ENCODE data around the gene FAM120AOS. TPM values are rescaled to one million over a fixed set of nuclear protein-coding genes. Genes with fewer than 3 reads are reported as not detected.

The FAM120AOS gene
- polyA plus RNA-seq, 1 donor: 52.6 TPM

GRCh38 chr9:93397661-93398373, 55.6 kb downstream of the FAM120AOS start:
- WGBS (ENCODE audit: insufficient coverage, low lambda C conversion rate): 92% methylated on average over 4 of the region's 10 CpGs
- no peak overlapping the region for H3K27ac ChIP-seq (ENCODE audit: low read length)
- H3K36me3 ChIP-seq (ENCODE audit: control insufficient read depth, insufficient read depth, low read length): no peaks in the 10 kb centered on the region
- H3K4me1 ChIP-seq (ENCODE audit: control insufficient read depth, insufficient read depth, low read length): no peaks in the 10 kb centered on the region
- no peaks in the 10 kb centered on the region for H3K27me3 ChIP-seq (ENCODE audit: control insufficient read depth, insufficient read depth, low read length)
- H3K9me3 ChIP-seq (ENCODE audit: control insufficient read depth, low read depth, low read length): no peaks in the 10 kb centered on the region
- DNase-seq: no peak
- no peak overlapping the region for H3K4me3 ChIP-seq (ENCODE audit: low read length)

Other genes with a start within 250 kb of the FAM120AOS start
- 80.8 TPM for gene FAM120A, start 1.9 kb downstream of the FAM120AOS start, polyA plus RNA-seq
- 24.9 TPM for gene PHF2, start 123.0 kb upstream of the FAM120AOS start, polyA plus RNA-seq

Measured in large intestine (tissue), 3 donors.